ENCODE data around the gene PTPRN2. TPM values are rescaled to one million over a fixed set of nuclear protein-coding genes. Genes with fewer than 3 reads are reported as not detected.
"Not testable (repeated sequence)": the region's sequence is repeated elsewhere in the genome, so short reads cannot be mapped to it uniquely, and the experiment has no call there.

PTPRN2 gene
- total and polyA plus RNA-seq, 2 experiments from 2014 or later: 0.28 TPM; not detected in 1

DNA sequence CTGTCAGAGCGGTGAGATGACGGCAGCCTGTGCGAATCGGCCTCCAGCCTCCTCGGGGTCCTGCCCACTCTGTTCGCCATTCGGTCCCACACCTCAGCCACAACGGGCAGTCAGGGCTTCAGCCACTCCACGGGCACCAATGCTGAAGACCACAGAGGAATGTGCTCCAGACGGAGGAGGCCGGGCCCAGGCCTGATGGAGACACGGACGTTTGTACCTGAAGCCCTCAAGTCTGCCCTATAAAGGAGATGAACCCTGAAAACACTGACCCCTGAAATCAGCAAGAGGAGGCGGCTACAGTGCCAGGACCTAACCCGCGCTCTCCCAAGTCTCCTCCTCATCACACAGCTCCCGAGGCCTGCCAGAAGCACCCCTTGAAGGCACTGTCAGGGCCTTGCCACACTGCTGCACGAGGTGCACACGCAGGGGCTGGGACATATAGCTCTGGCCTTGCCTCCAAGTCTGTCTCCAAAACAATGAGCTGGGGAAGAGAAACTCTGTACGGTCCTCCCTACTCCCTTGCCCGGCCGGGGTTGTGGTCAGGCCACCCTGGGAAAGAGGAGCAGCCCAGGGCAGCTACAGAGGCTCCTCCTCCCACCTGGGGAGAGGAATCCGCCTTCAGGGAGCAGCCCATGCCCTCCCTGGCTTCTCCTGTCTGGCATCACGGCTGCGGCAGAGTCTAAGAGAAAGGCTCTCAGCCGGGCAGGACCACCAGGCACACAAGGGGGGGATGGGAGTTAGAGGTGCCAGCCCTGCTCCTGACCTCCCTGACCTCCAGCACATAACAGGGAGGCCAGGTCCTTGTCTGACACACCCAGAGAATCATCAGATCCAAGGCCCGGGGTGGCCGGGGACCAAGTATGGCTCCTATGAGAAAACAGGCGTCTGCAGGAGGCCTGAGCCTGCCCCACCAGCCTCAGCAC, 310.1 kb downstream of the PTPRN2 start:
- Histone ChIP-seq H3K9me3 (ENCODE audit: low read depth) (no peaks in the 10 kb centered on the region), H3K36me3 (no peaks in the 10 kb centered on the region), H3K4me1 (ENCODE audit: low read depth) (no peaks in the 10 kb centered on the region), H3K27me3 (no peaks in the 10 kb centered on the region), H3K4me3 (no peak overlapping the region), H3K27ac (no peak overlapping the region)
- DNase-seq (ENCODE audit: low read depth in 1 of 2, low spot score in 1 of 2): no peak
- no peak for TF ChIP-seq CTCF (IDR thresholded peaks at IDR 0.05; ENCODE audit: low read depth, low read length)

GRCh38 chr7:158276414-158277218, 311.0 kb downstream of the PTPRN2 start:
- H3K27ac ChIP-seq: no peak overlapping the region
- H3K4me3 ChIP-seq: no peak overlapping the region
- no peak for DNase-seq (ENCODE audit: low read depth in 1 of 2, low spot score in 1 of 2)
- H3K27me3 ChIP-seq: no peaks in the 10 kb centered on the region
- no peaks in the 10 kb centered on the region for H3K4me1 ChIP-seq (ENCODE audit: low read depth)
- H3K9me3 ChIP-seq (ENCODE audit: low read depth): no peaks in the 10 kb centered on the region
- H3K36me3 ChIP-seq: no peaks in the 10 kb centered on the region
- no peak for TF ChIP-seq CTCF (IDR thresholded peaks at IDR 0.05; ENCODE audit: low read depth, low read length)

DNA sequence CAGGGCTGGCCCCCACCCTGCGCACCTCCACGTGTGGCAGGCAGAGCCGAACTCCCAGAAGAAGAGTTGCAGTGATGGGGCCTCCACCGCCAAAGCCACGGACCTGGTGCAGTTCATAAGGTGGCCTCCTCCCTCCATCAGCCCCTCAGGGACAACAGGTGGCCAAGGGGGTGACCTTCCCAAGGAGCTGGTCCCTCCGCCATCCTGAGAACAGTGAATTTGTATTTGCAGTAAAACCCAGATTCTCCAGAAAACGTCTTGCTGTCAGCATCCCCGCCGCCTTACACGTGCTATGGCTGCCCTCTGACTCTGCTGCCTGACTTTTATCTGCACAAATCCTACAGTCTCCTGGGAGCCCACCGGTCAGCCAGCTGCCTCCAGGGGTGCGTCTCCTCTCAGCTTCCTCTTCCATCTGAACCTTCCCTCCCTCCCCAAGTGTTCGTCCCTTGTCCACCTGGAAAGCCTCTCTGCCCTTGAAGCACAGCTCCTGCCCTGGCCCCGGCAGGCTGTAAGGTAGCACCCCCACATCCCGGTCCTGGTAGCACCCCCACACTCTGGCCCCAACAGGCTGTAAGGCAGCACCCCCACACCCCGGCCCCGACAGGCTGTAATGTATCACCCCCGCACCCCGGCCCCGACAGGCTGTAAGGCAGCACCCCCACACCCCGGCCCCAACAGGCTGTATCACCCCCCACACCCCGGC, 311.8 kb downstream of the PTPRN2 start:
- Histone ChIP-seq H3K4me3 (no peak overlapping the region), H3K27ac (no peak overlapping the region), H3K27me3 (no peaks in the 10 kb centered on the region), H3K9me3 (ENCODE audit: low read depth) (no peaks in the 10 kb centered on the region), H3K4me1 (ENCODE audit: low read depth) (no peaks in the 10 kb centered on the region), H3K36me3 (no peaks in the 10 kb centered on the region)
- TF ChIP-seq CTCF (IDR thresholded peaks at IDR 0.05; ENCODE audit: low read depth, low read length): no peak
- DNase-seq (ENCODE audit: low read depth in 1 of 2, low spot score in 1 of 2): no peak

DNA sequence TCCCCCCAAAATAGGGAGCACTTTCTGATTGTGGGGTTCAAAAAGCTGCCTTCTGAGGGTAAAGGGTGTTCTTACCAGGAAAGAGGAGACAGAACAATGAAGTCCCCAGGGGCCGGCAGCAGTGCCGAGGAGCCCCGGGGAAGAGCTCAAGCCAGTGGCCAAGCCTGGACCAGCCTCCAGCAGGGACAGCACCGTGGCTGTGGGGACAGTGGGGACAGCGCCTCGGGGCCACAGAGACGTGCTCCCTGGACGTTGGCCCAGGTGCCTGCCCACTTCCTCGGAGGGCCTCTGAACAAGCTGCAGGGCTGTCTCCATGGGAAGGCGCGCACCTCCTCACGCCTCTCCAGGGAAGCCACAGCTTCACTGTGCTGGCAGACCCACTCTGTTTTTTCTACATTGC, 312.6 kb downstream of the PTPRN2 start:
- Histone ChIP-seq H3K4me3 (no peak overlapping the region), H3K4me1 (ENCODE audit: low read depth) (no peaks in the 10 kb centered on the region), H3K9me3 (ENCODE audit: low read depth) (no peaks in the 10 kb centered on the region), H3K27me3 (no peaks in the 10 kb centered on the region), H3K27ac (no peak overlapping the region), H3K36me3 (no peaks in the 10 kb centered on the region)
- DNase-seq (ENCODE audit: low read depth in 1 of 2, low spot score in 1 of 2): no peak
- TF ChIP-seq CTCF (IDR thresholded peaks at IDR 0.05; ENCODE audit: low read depth, low read length): no peak

- Histone ChIP-seq H3K4me3 (no peak overlapping the region), H3K36me3 (no peaks in the 10 kb centered on the region), H3K27ac (no peak overlapping the region), H3K27me3 (no peaks in the 10 kb centered on the region), H3K9me3 (ENCODE audit: low read depth) (no peaks in the 10 kb centered on the region), H3K4me1 (ENCODE audit: low read depth) (no peaks in the 10 kb centered on the region)
- no peak for TF ChIP-seq CTCF (IDR thresholded peaks at IDR 0.05; ENCODE audit: low read depth, low read length)
- DNase-seq (ENCODE audit: low read depth in 1 of 2, low spot score in 1 of 2): no peak
Measured at GRCh38 chr7:158274404-158274811, 313.2 kb downstream of the PTPRN2 start.

DNA sequence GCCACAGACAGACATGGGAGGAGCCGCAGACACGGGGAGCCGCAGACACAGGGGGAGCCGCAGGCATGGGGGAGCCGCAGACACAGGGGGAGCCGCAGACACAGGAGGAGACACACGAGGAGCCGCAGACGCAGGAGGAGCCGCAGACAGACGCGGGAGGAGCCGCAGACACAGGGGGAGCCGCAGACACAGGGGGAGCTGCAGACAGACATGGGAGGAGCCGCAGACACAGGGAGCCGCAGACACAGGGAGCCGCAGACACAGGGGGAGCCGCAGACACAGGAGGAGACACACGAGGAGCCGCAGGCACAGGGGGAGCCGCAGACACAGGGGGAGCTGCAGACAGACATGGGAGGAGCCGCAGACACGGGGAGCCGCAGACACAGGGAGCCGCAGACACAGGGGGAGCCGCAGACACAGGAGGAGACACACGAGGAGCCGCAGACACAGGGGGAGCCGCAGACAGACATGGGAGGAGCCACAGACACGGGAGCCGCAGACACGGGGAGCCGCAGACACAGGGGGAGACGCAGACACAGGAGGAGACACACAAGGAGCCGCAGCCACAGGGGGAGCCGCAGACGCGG, 313.8 kb downstream of the PTPRN2 start:
- not testable (repeated sequence) for H3K9me3 ChIP-seq (ENCODE audit: low read depth); H3K4me3 ChIP-seq; H3K27ac ChIP-seq; H3K27me3 ChIP-seq; H3K4me1 ChIP-seq (ENCODE audit: low read depth); H3K36me3 ChIP-seq; DNase-seq (ENCODE audit: low read depth in 1 of 2, low spot score in 1 of 2)

Measured in cardiac muscle cell (in vitro differentiated cells and primary cell).